Measurements from ENCODE around the gene SRSF9. TPM values are rescaled to one million over a fixed set of nuclear protein-coding genes. Genes with fewer than 3 reads are reported as not detected.

SRSF9 gene
- total RNA-seq, 1 donor from 2014 or later = 286 TPM

DNA sequence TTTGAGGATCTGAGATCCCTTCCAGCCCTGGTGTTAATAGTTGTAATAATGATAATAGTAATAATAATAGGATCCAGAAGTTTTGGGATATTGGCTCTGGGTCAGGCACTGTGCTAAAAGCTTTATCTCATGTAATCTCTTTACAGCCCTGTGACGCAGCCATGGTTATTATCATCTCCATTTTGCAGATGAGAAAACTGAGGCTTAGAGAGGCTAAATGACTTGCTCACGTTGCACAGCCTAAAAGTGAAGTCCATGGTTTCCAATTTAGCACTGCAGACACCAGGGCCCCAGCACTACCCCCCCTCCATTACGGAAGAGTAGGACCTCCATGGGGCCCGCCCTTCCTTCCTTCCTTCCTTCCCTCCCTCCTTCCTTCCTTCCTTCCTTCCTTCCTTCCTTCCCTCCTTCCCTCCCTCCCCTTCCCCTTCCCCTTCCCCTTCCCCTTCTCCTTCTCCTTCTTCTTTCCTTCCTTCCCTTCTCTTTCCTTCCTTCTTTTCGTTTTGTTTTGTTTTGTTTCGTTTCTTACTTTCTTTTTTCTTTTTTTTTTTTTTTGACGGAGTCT, 46.6 kb downstream of the SRSF9 start:
- no peak for DNase-seq (ENCODE audit: low spot score, unreplicated experiment)
- no peak for TF ChIP-seq CTCF (IDR thresholded peaks at IDR 0.05; ENCODE audit: unreplicated experiment)
- H3K27me3 Mint-ChIP-seq = no peaks in the 10 kb centered on the region
- no peaks in the 10 kb centered on the region for H3K36me3 Mint-ChIP-seq (ENCODE audit: insufficient read depth)
- H3K27ac Mint-ChIP-seq = no peak overlapping the region
- no peaks in the 10 kb centered on the region for H3K4me1 Mint-ChIP-seq (ENCODE audit: low read depth)
- no peaks in the 10 kb centered on the region for H3K9me3 Mint-ChIP-seq (ENCODE audit: low read depth)
- H3K4me3 Mint-ChIP-seq (ENCODE audit: low read depth) = no peak overlapping the region

GRCh38 chr12:120421701-120422100, 47.8 kb downstream of the SRSF9 start:
- TF ChIP-seq CTCF (IDR thresholded peaks at IDR 0.05; ENCODE audit: unreplicated experiment) = no peak
- no peak overlapping the region for H3K27ac Mint-ChIP-seq
- H3K36me3 Mint-ChIP-seq (ENCODE audit: insufficient read depth) = no peaks in the 10 kb centered on the region
- H3K4me3 Mint-ChIP-seq (ENCODE audit: low read depth) = no peak overlapping the region
- no peaks in the 10 kb centered on the region for H3K27me3 Mint-ChIP-seq
- no peaks in the 10 kb centered on the region for H3K9me3 Mint-ChIP-seq (ENCODE audit: low read depth)
- DNase-seq (ENCODE audit: low spot score, unreplicated experiment) = no peak
- H3K4me1 Mint-ChIP-seq (ENCODE audit: low read depth) = no peaks in the 10 kb centered on the region

DNA sequence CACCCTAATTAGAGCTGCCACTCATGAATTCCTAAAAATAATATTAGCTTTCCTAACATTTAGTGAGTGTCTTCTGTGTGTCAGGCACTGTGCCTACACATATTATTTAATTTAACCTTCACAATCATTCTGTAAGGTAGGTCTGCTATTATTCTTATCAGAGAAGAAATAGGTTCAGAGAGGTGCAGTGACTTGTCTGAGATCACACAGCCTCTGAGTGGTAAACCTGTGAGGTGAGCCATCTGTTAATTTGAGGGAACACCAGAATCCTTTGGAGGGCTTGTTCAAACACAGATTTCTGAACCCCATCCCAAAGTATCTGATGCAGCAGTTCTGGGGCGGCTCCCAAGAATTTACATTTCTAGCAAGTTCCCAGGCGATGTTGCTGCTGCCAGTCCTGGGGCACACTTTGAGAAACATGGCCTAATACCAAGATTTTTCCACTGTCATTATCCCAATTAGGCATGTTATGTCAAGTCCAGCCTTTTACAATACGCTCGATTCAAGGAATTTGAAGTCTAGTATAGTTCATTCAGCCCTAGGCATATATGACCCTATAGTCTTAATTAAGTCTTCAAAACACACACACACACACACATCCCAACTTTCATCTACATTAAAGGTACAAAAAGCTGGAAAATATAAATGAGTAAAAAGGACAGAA, 51.5 kb downstream of the SRSF9 start:
- Mint-ChIP-seq H3K27ac (no peak overlapping the region), H3K36me3 (ENCODE audit: insufficient read depth) (no peaks in the 10 kb centered on the region), H3K4me3 (ENCODE audit: low read depth) (no peak overlapping the region), H3K4me1 (ENCODE audit: low read depth) (peaks cover 6% of the 10 kb centered on the region), H3K27me3 (no peaks in the 10 kb centered on the region), H3K9me3 (ENCODE audit: low read depth) (no peaks in the 10 kb centered on the region)
- no peak for DNase-seq (ENCODE audit: low spot score, unreplicated experiment)
- no peak for TF ChIP-seq CTCF (IDR thresholded peaks at IDR 0.05; ENCODE audit: unreplicated experiment)

GRCh38 chr12:120416490-120417216, 52.9 kb downstream of the SRSF9 start:
- Mint-ChIP-seq H3K4me3 (ENCODE audit: low read depth) (no peak overlapping the region), H3K4me1 (ENCODE audit: low read depth) (peaks cover 6% of the 10 kb centered on the region), H3K36me3 (ENCODE audit: insufficient read depth) (no peaks in the 10 kb centered on the region), H3K9me3 (ENCODE audit: low read depth) (no peaks in the 10 kb centered on the region), H3K27ac (no peak overlapping the region), H3K27me3 (no peaks in the 10 kb centered on the region)
- no peak for TF ChIP-seq CTCF (IDR thresholded peaks at IDR 0.05; ENCODE audit: unreplicated experiment)
- DNase-seq (ENCODE audit: low spot score, unreplicated experiment) = no peak

DNA sequence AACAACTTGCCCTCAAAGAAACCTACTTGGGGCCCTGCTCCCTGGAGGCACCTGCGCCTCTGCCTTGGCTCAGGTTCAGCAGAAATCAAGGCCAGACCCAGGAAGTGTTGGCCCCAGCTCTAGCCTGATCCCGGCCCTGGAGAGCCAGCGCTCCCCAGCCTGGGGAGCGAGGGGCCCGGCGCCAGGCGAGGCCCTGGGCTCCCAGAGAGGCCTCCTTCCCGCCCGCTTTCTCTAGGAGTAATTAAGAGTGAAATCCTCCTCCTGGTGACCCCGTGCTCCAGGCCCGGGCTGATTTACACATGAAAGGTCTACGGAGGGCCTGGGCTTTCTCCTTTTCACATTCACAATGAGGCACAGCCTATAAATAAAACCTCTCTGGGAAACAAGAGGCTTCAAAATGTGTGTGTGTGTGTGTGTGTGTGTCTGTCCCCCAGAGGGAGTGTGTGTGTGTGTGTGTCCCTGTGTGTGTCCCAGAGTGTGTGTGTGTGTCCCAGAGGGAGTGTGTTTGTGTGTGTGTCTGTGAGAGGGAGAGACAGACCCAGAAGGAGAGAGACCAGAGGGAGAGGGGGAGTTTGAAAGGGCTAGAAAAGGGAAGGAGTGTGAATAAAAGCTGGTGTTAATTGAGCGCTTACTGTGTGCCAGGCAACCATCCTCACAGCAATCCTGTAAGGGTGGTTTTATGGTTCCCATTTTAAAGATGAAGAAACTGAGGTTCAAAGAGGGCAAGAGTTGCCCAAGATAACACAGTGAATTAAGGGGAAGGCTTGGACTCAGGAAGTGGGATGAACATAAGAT, 55.5 kb downstream of the SRSF9 start:
- H3K4me3 Mint-ChIP-seq (ENCODE audit: low read depth) = no peak overlapping the region
- DNase-seq (ENCODE audit: low spot score, unreplicated experiment) = no peak
- H3K36me3 Mint-ChIP-seq (ENCODE audit: insufficient read depth) = no peaks in the 10 kb centered on the region
- no peak for TF ChIP-seq CTCF (IDR thresholded peaks at IDR 0.05; ENCODE audit: unreplicated experiment)
- H3K27me3 Mint-ChIP-seq = no peaks in the 10 kb centered on the region
- H3K27ac Mint-ChIP-seq = peak overlapping the region; percentile 65
- H3K4me1 Mint-ChIP-seq (ENCODE audit: low read depth) = peaks cover 6% of the 10 kb centered on the region
- no peaks in the 10 kb centered on the region for H3K9me3 Mint-ChIP-seq (ENCODE audit: low read depth)
